ENCODE data around the gene TLR10. TPM values are rescaled to one million over a fixed set of nuclear protein-coding genes. Genes with fewer than 3 reads are reported as not detected.

Gene TLR10
- total RNA-seq, 1 experiment from 2014 or later: 0.30 TPM

GRCh38 chr4:38804654-38805295 lies 22.0 kb upstream of the TLR10 start, which contains the start of gene TLR1:
Gene TLR1, minus strand, starts transcription at chr4:38804791. Its CDS starts 5,960 bp downstream, at chr4:38798831.
- Histone ChIP-seq H3K9me2 (ENCODE audit: insufficient read depth) (no peaks in the 10 kb centered on the region), H3K4me2 (ENCODE audit: low read length) (no peak within 1 kb of the TSS; the same call in 1 of the 2 replicates), H2AFZ (ENCODE audit: low read depth, low read length, poor library complexity, severe bottlenecking) (peak within 1 kb of the TSS; percentile 75), H3K36me3 (ENCODE audit: control insufficient read depth in 1 of 2, insufficient read depth in 2 of 2, low read length in 2 of 2) (no peaks in the 10 kb centered on the region), H3K4me3 (replicated peaks in 1 of 2; ENCODE audit: low read depth in 1 of 2, low read length in 2 of 2) (no peak within 1 kb of the TSS), H3K27me3 (ENCODE audit: insufficient read depth, low read length) (no peaks in the 10 kb centered on the region), H3K9ac (ENCODE audit: low read length) (no peak within 1 kb of the TSS), H4K20me1 (ENCODE audit: insufficient read depth) (no peaks in the 10 kb centered on the region), H3K9me3 (ENCODE audit: control insufficient read depth in 1 of 2, insufficient read depth in 1 of 2, low read depth in 1 of 2, low read length in 2 of 2) (no peaks in the 10 kb centered on the region), H3K27ac (ENCODE audit: low read depth, low read length) (no peak within 1 kb of the TSS), H3K79me2 (ENCODE audit: insufficient read depth, low read length) (no peaks in the 10 kb centered on the region), H3K4me1 (ENCODE audit: control insufficient read depth in 1 of 2, insufficient read depth in 2 of 2, low read length in 2 of 2) (no peaks in the 10 kb centered on the region; a peak in 1 of 4 replicates)
- POLR2A ChIA-PET: interaction anchor here (1.5 kb wide), 1 partner anchor 22 kb away, joined by 4 read pairs; the partner anchor contains the start of gene TLR10
- intact Hi-C loops (cut with micrococcal nuclease): no loop called here
- no TSS peak for BruUV-seq (replicated peaks)
- CTCF ChIA-PET: interaction anchor here (1.1 to 2.0 kb wide), 4 partner anchors 16 to 56 kb away, joined by 3 to 5 read pairs (median 5); partner anchors contain the start of gene TLR10
- peak; percentile 69 for ATAC-seq
- DNase-seq (ENCODE audit: low read depth, low spot score): peak; percentile 18
- RAD21 ChIA-PET (ENCODE audit: low non-redundant PET in 1 of 2, low total read pairs in 2 of 2, uncharacterized antibody in 2 of 2, unreplicated experiment in 2 of 2): no interaction called here
- TF ChIP-seq POLR2AphosphoS5 (IDR thresholded peaks at IDR 0.05; ENCODE audit: low read depth, low read length) (no peak), RAD21 (IDR thresholded peaks at IDR 0.05; ENCODE audit: low read depth) (peak; percentile 40; the same call in 1 of the 2 replicates), ZNF274 (IDR thresholded peaks at IDR 0.05; ENCODE audit: low read depth, low read length) (no peak), ELF1 (IDR thresholded peaks at IDR 0.05; ENCODE audit: borderline replicate concordance, low read depth) (no peak), CEBPB (IDR thresholded peaks at IDR 0.05; ENCODE audit: low read depth) (no peak)
- TF ChIP-seq, protein P1, sequence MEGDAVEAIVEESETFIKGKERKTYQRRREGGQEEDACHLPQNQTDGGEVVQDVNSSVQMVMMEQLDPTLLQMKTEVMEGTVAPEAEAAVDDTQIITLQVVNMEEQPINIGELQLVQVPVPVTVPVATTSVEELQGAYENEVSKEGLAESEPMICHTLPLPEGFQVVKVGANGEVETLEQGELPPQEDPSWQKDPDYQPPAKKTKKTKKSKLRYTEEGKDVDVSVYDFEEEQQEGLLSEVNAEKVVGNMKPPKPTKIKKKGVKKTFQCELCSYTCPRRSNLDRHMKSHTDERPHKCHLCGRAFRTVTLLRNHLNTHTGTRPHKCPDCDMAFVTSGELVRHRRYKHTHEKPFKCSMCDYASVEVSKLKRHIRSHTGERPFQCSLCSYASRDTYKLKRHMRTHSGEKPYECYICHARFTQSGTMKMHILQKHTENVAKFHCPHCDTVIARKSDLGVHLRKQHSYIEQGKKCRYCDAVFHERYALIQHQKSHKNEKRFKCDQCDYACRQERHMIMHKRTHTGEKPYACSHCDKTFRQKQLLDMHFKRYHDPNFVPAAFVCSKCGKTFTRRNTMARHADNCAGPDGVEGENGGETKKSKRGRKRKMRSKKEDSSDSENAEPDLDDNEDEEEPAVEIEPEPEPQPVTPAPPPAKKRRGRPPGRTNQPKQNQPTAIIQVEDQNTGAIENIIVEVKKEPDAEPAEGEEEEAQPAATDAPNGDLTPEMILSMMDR (IDR thresholded peaks at IDR 0.05 in 2 of 3, conservative IDR thresholded peaks at IDR 0.05 in 1 of 3; ENCODE audit: borderline replicate concordance in 1 of 3, insufficient read depth in 1 of 3, low read depth in 2 of 3, low read length in 2 of 3): peak; percentile 23 to 57 (median 46); a peak in 5 of 6 replicates
